H1 (cell line): ENCODE measurements around the gene SDF2. TPM values are rescaled to one million over a fixed set of nuclear protein-coding genes. Genes with fewer than 3 reads are reported as not detected.

Source experiments
- CTCF ChIA-PET: fragments of 300-600 bp; sonication (Branson Sonifier 250); formaldehyde crosslinking; loops from one replicate; lab custom pipeline; 2021; ENCODE audit not compliant: partially characterized antibody; lab: Charles Lee
- POLR2A ChIA-PET: fragments of 300-600 bp; sonication (Branson Sonifier 250); formaldehyde crosslinking; loops from one replicate; lab custom pipeline; 2021; ENCODE audit warnings: inconsistent platforms; ENCODE audit not compliant: partially characterized antibody; lab: Charles Lee
- DNase-seq, 2 experiments: peaks; one replicate each; pipeline versions ENCODE4 v3.0.0 to v3.0.0-alpha.2; 2010 to 2022; ENCODE audit warnings: low spot score in 2 of 2, low read depth in 1 of 2, mixed read lengths in 1 of 2
- FAIRE-seq: peaks from 2 replicates; lab custom pipeline; 2011; peaks lifted over from hg19 to GRCh38; lab: Jason Lieb, UNC
- H2AFZ ChIP-seq: 2 replicates; pipeline ENCODE4 v1.8.1; 2012; ENCODE audit warnings: low read length, inconsistent platforms
- H2AK5ac ChIP-seq: 2 replicates; pipeline ENCODE4 v1.6.1; 2013; ENCODE audit warnings: low read depth, low read length
- H2BK120ac ChIP-seq: replicated peaks from 2 replicates; pipeline ENCODE3; 2013; ENCODE audit warnings: low read depth, low read length, inconsistent platforms
- H2BK12ac ChIP-seq: 2 replicates; pipeline ENCODE4 v1.6.1; 2013; ENCODE audit warnings: low read depth, low read length
- H2BK15ac ChIP-seq: 2 replicates; pipeline ENCODE4 v1.6.1; 2013; ENCODE audit warnings: low read length
- H2BK20ac ChIP-seq: 2 replicates; pipeline ENCODE4 v1.6.1; 2013; ENCODE audit warnings: low read length
- H2BK5ac ChIP-seq: 2 replicates; pipeline ENCODE4 v1.6.1; 2013; ENCODE audit warnings: low read depth, low read length
- H3K14ac ChIP-seq: 2 replicates; pipeline ENCODE4 v1.6.1; 2013; ENCODE audit warnings: inconsistent platforms; ENCODE audit not compliant: insufficient read length
- H3K18ac ChIP-seq: 2 replicates; pipeline ENCODE4 v1.6.1; 2013; ENCODE audit warnings: low read length; ENCODE audit errors: extremely low read depth
- H3K23ac ChIP-seq: 2 replicates; pipeline ENCODE4 v1.6.1; 2013; ENCODE audit warnings: inconsistent platforms; ENCODE audit not compliant: insufficient read length
- H3K23me2 ChIP-seq: 2 replicates; pipeline ENCODE4 v1.6.1; 2013; ENCODE audit warnings: low read depth, low read length
- H3K27ac ChIP-seq: 2 replicates; pipeline ENCODE4 v1.6.1; 2011; ENCODE audit warnings: low read depth, low read length, inconsistent platforms
- H3K27me3 ChIP-seq, 4 experiments: replicated peaks in 1 of 4; 1 replicate in 1 of 4; 2 replicates in 3 of 4; pipeline versions ENCODE4 v1.6.1 to v1.8.1; 2011 to 2013; ENCODE audit warnings: low read length in 3 of 4, mild to moderate bottlenecking in 3 of 4, inconsistent platforms in 2 of 4, mixed read lengths in 2 of 4, moderate library complexity in 1 of 4; ENCODE audit not compliant: control insufficient read depth in 3 of 4, insufficient read depth in 3 of 4; ENCODE audit errors: extremely low read depth in 1 of 4
- H3K36me3 ChIP-seq, 4 experiments: 2 replicates each; pipeline versions ENCODE4 v1.6.1 to v1.8.1; 2011 to 2013; ENCODE audit warnings: mild to moderate bottlenecking in 4 of 4, low read length in 3 of 4, moderate library complexity in 2 of 4, control low read depth in 1 of 4, inconsistent platforms in 1 of 4; ENCODE audit not compliant: insufficient read depth in 4 of 4, control insufficient read depth in 2 of 4
- H3K4ac ChIP-seq: replicated peaks from 2 replicates; pipeline ENCODE3; 2013; ENCODE audit warnings: low read length, low read depth, mixed read lengths, inconsistent platforms; ENCODE audit not compliant: insufficient read length
- H3K4me1 ChIP-seq, 4 experiments: replicated peaks in 1 of 4; 1 replicate in 1 of 4; 2 replicates in 3 of 4; pipeline versions ENCODE4 v1.6.1 to v1.8.1; 2011 to 2013; ENCODE audit warnings: low read length in 3 of 4, inconsistent platforms in 2 of 4, mixed read lengths in 1 of 4; ENCODE audit not compliant: insufficient read depth in 4 of 4, control insufficient read depth in 3 of 4
- H3K4me2 ChIP-seq, 2 experiments: 2 replicates each; pipeline versions ENCODE4 v1.6.1 to v1.8.1; 2011 to 2013; ENCODE audit warnings: low read depth in 2 of 2, low read length in 2 of 2, control low read depth in 1 of 2, inconsistent platforms in 1 of 2, mild to moderate bottlenecking in 1 of 2; ENCODE audit not compliant: insufficient read depth in 1 of 2
- H3K4me3 ChIP-seq, 4 experiments: fragments of 200-600, 300-600 bp in 1 of 4; sonication (generic), shearing (Covaris generic), sonication (Bioruptor Twin) in 1 of 4; 2 replicates each; pipeline versions ENCODE4 v1.5.1 to v1.8.1; 2011 to 2016; ENCODE audit warnings: low read length in 4 of 4, low read depth in 3 of 4, control low read depth in 2 of 4, inconsistent platforms in 2 of 4, mild to moderate bottlenecking in 2 of 4, mixed read lengths in 1 of 4, moderate library complexity in 1 of 4; ENCODE audit not compliant: insufficient read depth in 2 of 4; ENCODE audit errors: extremely low read depth in 1 of 4
- H3K56ac ChIP-seq: replicated peaks from 2 replicates; pipeline ENCODE3; 2013; ENCODE audit warnings: low read depth, mild to moderate bottlenecking, mixed read lengths, low read length, inconsistent platforms; ENCODE audit not compliant: insufficient read length
- H3K79me1 ChIP-seq: 2 replicates; pipeline ENCODE4 v1.6.1; 2013; ENCODE audit warnings: low read depth, low read length, control low read depth
- H3K79me2 ChIP-seq, 2 experiments: 2 replicates each; pipeline versions ENCODE4 v1.6.1 to v1.8.1; 2012 to 2013; ENCODE audit warnings: low read length in 2 of 2, mild to moderate bottlenecking in 2 of 2, inconsistent platforms in 1 of 2; ENCODE audit not compliant: insufficient read depth in 2 of 2, control insufficient read depth in 1 of 2
- H3K9ac ChIP-seq, 4 experiments: replicated peaks in 1 of 4; 1 replicate in 1 of 4; 2 replicates in 3 of 4; pipeline versions ENCODE4 v1.6.1 to v1.8.1; 2011 to 2013; ENCODE audit warnings: low read depth in 3 of 4, low read length in 3 of 4, control low read depth in 2 of 4, mild to moderate bottlenecking in 2 of 4, moderate library complexity in 2 of 4, inconsistent platforms in 1 of 4; ENCODE audit errors: extremely low read depth in 1 of 4
- H3K9me3 ChIP-seq, 2 experiments: 2 replicates each; pipeline versions ENCODE4 v1.6.1 to v1.8.1; 2012 to 2013; ENCODE audit warnings: mild to moderate bottlenecking in 2 of 2, moderate library complexity in 2 of 2, control low read depth in 1 of 2, inconsistent platforms in 1 of 2, low read depth in 1 of 2, low read length in 1 of 2, mixed read lengths in 1 of 2; ENCODE audit not compliant: insufficient read depth in 2 of 2
- H4K20me1 ChIP-seq, 2 experiments: replicated peaks in 1 of 2; 2 replicates each; pipeline versions ENCODE3 to v1.8.1; 2011 to 2013; ENCODE audit warnings: inconsistent platforms in 2 of 2, low read length in 2 of 2, mild to moderate bottlenecking in 1 of 2; ENCODE audit not compliant: insufficient read depth in 2 of 2, control insufficient read depth in 1 of 2
- H4K5ac ChIP-seq: 2 replicates; pipeline ENCODE4 v1.6.1; 2013; ENCODE audit warnings: low read length, low read depth, mixed read lengths, inconsistent platforms; ENCODE audit not compliant: insufficient read length
- H4K8ac ChIP-seq: 2 replicates; pipeline ENCODE4 v1.8.0; 2013; ENCODE audit warnings: mild to moderate bottlenecking, moderate library complexity, low read length, inconsistent platforms; ENCODE audit not compliant: insufficient read depth; ENCODE audit errors: extremely low read depth
- H4K91ac ChIP-seq: replicated peaks from 2 replicates; pipeline ENCODE3; 2013; ENCODE audit warnings: low read length, mixed read lengths, inconsistent platforms; ENCODE audit not compliant: insufficient read length
- ATF2 ChIP-seq: IDR thresholded peaks from 2 replicates; pipeline ENCODE4 v1.6.1; 2012; ENCODE audit warnings: low read length, inconsistent platforms
- BRCA1 ChIP-seq: IDR thresholded peaks from 2 replicates; pipeline ENCODE4 v1.6.1; 2012; ENCODE audit warnings: low read depth, low read length, improper control_type of control experiment
- CBX5 ChIP-seq: fragments of 300-800, 300-1000 bp; sonication (generic); IDR thresholded peaks from 2 replicates; pipeline ENCODE4 v1.7.1; 2016; ENCODE audit warnings: antibody characterized with exemption, low read length, low read depth
- CHD1 ChIP-seq: IDR thresholded peaks from 2 replicates; pipeline ENCODE4 v1.6.1; 2012; ENCODE audit warnings: low read depth, low read length, improper control_type of control experiment
- CHD2 ChIP-seq: IDR thresholded peaks from 2 replicates; pipeline ENCODE4 v1.6.1; 2012; ENCODE audit warnings: low read length, improper control_type of control experiment
- E2F6 ChIP-seq: IDR thresholded peaks from 2 replicates; pipeline ENCODE4 v1.6.1; 2012; ENCODE audit warnings: inconsistent platforms
- KDM4A ChIP-seq: IDR thresholded peaks from one replicate; pipeline ENCODE4 v1.7.1; 2012; ENCODE audit warnings: low read depth, mild to moderate bottlenecking, moderate library complexity, low read length, inconsistent platforms; ENCODE audit not compliant: severe bottlenecking
- KDM5A ChIP-seq: fragments of 200-600 bp; IDR thresholded peaks from 2 replicates; pipeline ENCODE4 v1.7.1; 2012; ENCODE audit warnings: mild to moderate bottlenecking, low read length, inconsistent platforms, mixed read lengths
- NRF1 ChIP-seq: IDR thresholded peaks from 2 replicates; pipeline ENCODE4 v1.6.1; 2011; ENCODE audit warnings: mild to moderate bottlenecking, low read depth, low read length, improper control_type of control experiment
- RBBP5 ChIP-seq: IDR thresholded peaks from 2 replicates; pipeline ENCODE4 v1.7.1; 2012; ENCODE audit warnings: low read depth, mild to moderate bottlenecking, inconsistent platforms, low read length, moderate library complexity, borderline replicate concordance
- whole genome bisulfite sequencing, 2 experiments: shearing (Covaris generic) in 1 of 2; methylation state at CpG; one replicate each; pipeline versions ENCODE4 v1.1.6 to v1.1.7; 2013 to 2015; ENCODE audit warnings: low lambda C conversion rate in 2 of 2, mixed read lengths in 2 of 2, inconsistent platforms in 1 of 2, low coverage in 1 of 2, missing lambda C conversion rate in 1 of 2; ENCODE audit not compliant: insufficient replicate concordance in 2 of 2, insufficient coverage in 1 of 2, insufficient read length in 1 of 2; ENCODE audit errors: extremely low coverage in 1 of 2, missing lambda C conversion rate in 1 of 2; 5-methylcytosine and 5-hydroxymethylcytosine counted together
- polyA plus RNA-seq, 7 experiments: library from polyadenylated mRNA; depleted of rRNA in 3 of 7; stranded (reverse) in 5 of 7; unstranded in 2 of 7; fragments of >200 nt in 5 of 7; fragments of 200-250 nt in 2 of 7; gene quantifications; 1 replicate in 5 of 7; 2 replicates in 1 of 7; 4 replicates in 1 of 7; pipeline versions ENCODE4 v1.2.1 to v1.2.3, GENCODE V29; 2011 to 2013; ENCODE audit warnings: missing spikeins in 2 of 7, mixed read lengths in 2 of 7
- total RNA-seq: library from RNA; stranded (reverse); fragmentation: NEBNext Ultra II Directional; extraction: Animal tissue kit (Norgen Biotek cat#: 25700); gene quantifications from 2 replicates; pipeline ENCODE4 v1.2.1, GENCODE V29; 2021

Gene SDF2
- total and polyA plus RNA-seq, 2 of the 8 experiments (the other 6 are each of a cell fraction or from before 2014, with no cell fraction given), result 44.8 to 65.4 TPM

- H2BK15ac ChIP-seq, result no peak overlapping the region
- peaks cover 5% of the 10 kb centered on the region; the same call in 1 of the 2 replicates for H3K23me2 ChIP-seq
- H4K20me1 ChIP-seq, result peaks cover 2 to 12% of the 10 kb centered on the region in 2 experiments
- POLR2A ChIA-PET, result interaction anchor here (0.8 to 1.3 kb wide), 3 partner anchors 8 to 53 kb away, joined by 3 to 5 read pairs (median 3); no protein-coding TSS in a partner anchor
- H4K5ac ChIP-seq, result no peak overlapping the region
- H3K36me3 ChIP-seq, result peaks cover 35 to 70% (median 65%) of the 10 kb centered on the region in 4 experiments
- 0 out of 7 replicates have a peak, but pooled peaks cover 0 to 2% (median under 1%) of the 10 kb centered on the region in 4 experiments for H3K4me1 ChIP-seq
- H2AFZ ChIP-seq, result no peak overlapping the region
- H3K27me3 ChIP-seq, result no peaks in the 10 kb centered on the region
- H3K79me2 ChIP-seq, result peaks cover 3 to 31% of the 10 kb centered on the region in 2 experiments; a peak in 3 of 4 replicates
- no peak for DNase-seq
- CTCF ChIA-PET, result interaction anchor here (0.8 to 7.9 kb wide), 4 partner anchors 9 to 86 kb away, joined by 3 to 54 read pairs (median 5); no protein-coding TSS in a partner anchor
- no peaks in the 10 kb centered on the region for H3K9me3 ChIP-seq
- no peak overlapping the region for H2BK120ac ChIP-seq
- H3K4me2 ChIP-seq, result no peak overlapping the region
- no peak overlapping the region for H3K4me3 ChIP-seq
- FAIRE-seq, result no peak
- no peak overlapping the region for H2BK12ac ChIP-seq
- no peak overlapping the region for H4K8ac ChIP-seq
- H3K27ac ChIP-seq, result no peak overlapping the region
- no peak overlapping the region for H3K14ac ChIP-seq
- H3K23ac ChIP-seq, result no peak overlapping the region
- no peak overlapping the region for H3K56ac ChIP-seq
- no peak overlapping the region for H3K4ac ChIP-seq
- H2BK5ac ChIP-seq, result no peak overlapping the region
- H2BK20ac ChIP-seq, result no peak overlapping the region
- WGBS, 2 experiments, result 95% methylated on average over 2 of the region's 2 CpGs; no CpG with 5 or more reads in 1 of the 2 experiments
- no peak overlapping the region for H2AK5ac ChIP-seq
- H3K9ac ChIP-seq, result 0 out of 7 replicates have a peak overlapping the region, but pooled peaks of 2 of the 4 experiments have one; percentile 15 to 28
- peaks cover 4% of the 10 kb centered on the region for H3K79me1 ChIP-seq
- no peak overlapping the region for H3K18ac ChIP-seq
- H4K91ac ChIP-seq, result no peak overlapping the region
- TF ChIP-seq BRCA1, result no peak
- no peak for TF ChIP-seq KDM5A
- TF ChIP-seq CHD1, result no peak
- TF ChIP-seq ATF2, result no peak
- TF ChIP-seq CHD2, result no peak
- TF ChIP-seq KDM4A, result no peak
- no peak for TF ChIP-seq RBBP5
- no peak for TF ChIP-seq E2F6
- TF ChIP-seq CBX5, result no peak
- TF ChIP-seq NRF1, result no peak
These were observed 20.1 kb downstream of the SDF2 start for GRCh38 chr17:28641579-28641978.
